Gastrocnemius medialis (tissue), 4 donors: ENCODE results near the gene EDEM1. TPM values are rescaled to one million over a fixed set of nuclear protein-coding genes. Genes with fewer than 3 reads are reported as not detected.
"Not testable (repeated sequence)": the region's sequence is repeated elsewhere in the genome, so short reads cannot be mapped to it uniquely, and the experiment has no call there.

Source experiments
- ATAC-seq, 2 donors: fragments of 150-250 bp; one replicate each; pipeline ENCODE4 v1.9.1; 2016
- DNase-seq, 2 donors: peaks; one replicate each; pipeline ENCODE4 v3.0.0-alpha.2; 2019
- H3K27ac ChIP-seq, 4 donors: fragments of 200-600 bp; sonication (generic); 1 replicate in 1 of 4; 2 replicates in 3 of 4; pipeline ENCODE4 v1.5.1; 2016 to 2018; ENCODE audit warnings: mild to moderate bottlenecking in 2 of 4, moderate library complexity in 1 of 4
- H3K27me3 ChIP-seq, 3 donors: fragments of 200-600 bp; sonication (generic) in 2 of 3; 1 replicate in 1 of 3; 2 replicates in 2 of 3; pipeline versions ENCODE4 v1.5.1 to v1.6.0; 2016 to 2019; ENCODE audit warnings: mild to moderate bottlenecking in 1 of 3, moderate library complexity in 1 of 3
- H3K36me3 ChIP-seq, 2 donors: fragments of 200-600 bp; sonication (generic) in 1 of 2; one replicate each; pipeline ENCODE4 v1.5.1; 2017 to 2018
- H3K4me1 ChIP-seq, 2 donors: fragments of 200-600 bp; sonication (generic) in 1 of 2; one replicate each; pipeline ENCODE4 v1.5.1; 2016 to 2017; ENCODE audit warnings: mild to moderate bottlenecking in 2 of 2
- H3K4me3 ChIP-seq, 4 donors: fragments of 200-600 bp; sonication (generic) in 3 of 4; 1 replicate in 1 of 4; 2 replicates in 3 of 4; pipeline ENCODE4 v1.5.1; 2016 to 2019; ENCODE audit warnings: mild to moderate bottlenecking in 2 of 4
- H3K9me3 ChIP-seq, 3 donors: fragments of 200-600 bp; sonication (generic) in 2 of 3; 1 replicate in 1 of 3; 2 replicates in 2 of 3; pipeline ENCODE4 v1.5.1; 2016 to 2019
- CTCF ChIP-seq, 5 experiments: fragments of 450-650 bp in 3 of 5; fragments of 200-600 bp in 2 of 5; sonication (generic) in 2 of 5; IDR thresholded peaks in 4 of 5; conservative IDR thresholded peaks in 1 of 5; 1 replicate in 4 of 5; 2 replicates in 1 of 5; pipeline ENCODE4 v1.5.1; 2016 to 2019; ENCODE audit warnings: antibody characterized with exemption in 5 of 5, mild to moderate bottlenecking in 3 of 5, moderate library complexity in 3 of 5
- POLR2A ChIP-seq, 2 donors: fragments of 450-650 bp; IDR thresholded peaks; one replicate each; pipeline ENCODE4 v1.6.1; 2017; ENCODE audit warnings: antibody characterized with exemption in 2 of 2, mild to moderate bottlenecking in 2 of 2, moderate library complexity in 2 of 2
- in situ Hi-C, 4 donors: fragments of 200-750 bp; cut with MboI; loops; one replicate each; pipeline versions ENCODE4 v1.15.0 to v1.8.0; 2017; ENCODE audit warnings: low sequenced_read_pairs in 4 of 4
- intact Hi-C: fragments of 100-400 bp; cut with DNase I; formaldehyde crosslinking; loops from one replicate; pipeline ENCODE4 v1.15.1; 2023; ENCODE audit warnings: low total_unique reads
- total RNA-seq, 4 donors: library from RNA; depleted of rRNA; stranded (reverse); fragments of >200 nt; gene quantifications; one replicate each; pipeline versions ENCODE4 v1.1.0 to v1.2.3, GENCODE V29; 2016

EDEM1 gene
- total RNA-seq, 4 donors from 2014 or later = 7.8 to 12.3 (median 11.4) TPM

GRCh38 chr3:5240740-5241139 is 53.2 kb downstream of the EDEM1 start:
- Histone ChIP-seq H3K4me1 (no peaks in the 10 kb centered on the region), H3K4me3 (no peak overlapping the region), H3K36me3 (no peaks in the 10 kb centered on the region), H3K27me3 (no peaks in the 10 kb centered on the region), H3K9me3 (no peaks in the 10 kb centered on the region), H3K27ac (no peak overlapping the region)
- in situ Hi-C loops = no loop called here
- TF ChIP-seq CTCF (IDR thresholded peaks at IDR 0.05 in 4 of 5, conservative IDR thresholded peaks at IDR 0.05 in 1 of 5) (no peak), POLR2A (IDR thresholded peaks at IDR 0.05) (no peak)
- no peak for ATAC-seq
- DNase-seq = no peak
- intact Hi-C loops = no loop called here

GRCh38 chr3:5242785-5243184 is 55.3 kb downstream of the EDEM1 start:
- H3K27me3 ChIP-seq, intact Hi-C loops, H3K4me3 ChIP-seq, H3K36me3 ChIP-seq, DNase-seq, H3K9me3 ChIP-seq, H3K27ac ChIP-seq, ATAC-seq, in situ Hi-C loops, H3K4me1 ChIP-seq: not testable (repeated sequence)

GRCh38 chr3:5245927-5246326 is 58.4 kb downstream of the EDEM1 start:
- Histone ChIP-seq H3K27ac (no peak overlapping the region), H3K4me1 (no peaks in the 10 kb centered on the region), H3K9me3 (no peaks in the 10 kb centered on the region), H3K36me3 (no peaks in the 10 kb centered on the region), H3K4me3 (no peak overlapping the region), H3K27me3 (no peaks in the 10 kb centered on the region)
- no peak for TF ChIP-seq POLR2A (IDR thresholded peaks at IDR 0.05)
- TF ChIP-seq CTCF (IDR thresholded peaks at IDR 0.05 in 4 of 5, conservative IDR thresholded peaks at IDR 0.05 in 1 of 5) = no peak
- intact Hi-C loops (no loop called here), in situ Hi-C loops (no loop called here)
- ATAC-seq = no peak
- DNase-seq = no peak

GRCh38 chr3:5248822-5249221 is 61.3 kb downstream of the EDEM1 start:
- Histone ChIP-seq H3K27ac (no peak overlapping the region), H3K4me1 (no peaks in the 10 kb centered on the region), H3K4me3 (no peak overlapping the region), H3K9me3 (no peaks in the 10 kb centered on the region), H3K36me3 (no peaks in the 10 kb centered on the region), H3K27me3 (no peaks in the 10 kb centered on the region)
- intact Hi-C loops (no loop called here), in situ Hi-C loops (no loop called here)
- DNase-seq = no peak
- TF ChIP-seq POLR2A (IDR thresholded peaks at IDR 0.05) (no peak), CTCF (IDR thresholded peaks at IDR 0.05 in 4 of 5, conservative IDR thresholded peaks at IDR 0.05 in 1 of 5) (no peak)
- ATAC-seq = no peak

GRCh38 chr3:5250467-5251195 is 63.1 kb downstream of the EDEM1 start:
- no peak for ATAC-seq
- H3K9me3 ChIP-seq = no peaks in the 10 kb centered on the region
- in situ Hi-C loops (no loop called here), intact Hi-C loops (no loop called here)
- no peak for DNase-seq
- TF ChIP-seq POLR2A (IDR thresholded peaks at IDR 0.05) (no peak), CTCF (IDR thresholded peaks at IDR 0.05 in 4 of 5, conservative IDR thresholded peaks at IDR 0.05 in 1 of 5) (no peak)
- H3K4me3 ChIP-seq = peak overlapping the region in 3 of 4 donors; percentile 13 to 21 (median 20)
- H3K4me1 ChIP-seq = no peaks in the 10 kb centered on the region
- no peaks in the 10 kb centered on the region for H3K27me3 ChIP-seq
- H3K36me3 ChIP-seq = no peaks in the 10 kb centered on the region
- no peak overlapping the region for H3K27ac ChIP-seq
